Renal cortex interstitium (tissue), 11 donors: ENCODE measurements around the gene NAA30. TPM values are rescaled to one million over a fixed set of nuclear protein-coding genes. Genes with fewer than 3 reads are reported as not detected.

Experiments used
- DNase-seq, 11 donors: peaks; one replicate each; pipeline ENCODE4 v3.0.0-alpha.2; 2013; ENCODE audit warnings: low read depth in 9 of 11, low spot score in 4 of 11; ENCODE audit errors: extremely low read depth in 1 of 11
- polyA plus RNA-seq, 3 donors: library from polyadenylated mRNA; unstranded; fragments of 120-200 nt; gene quantifications; one replicate each; pipeline ENCODE4 v1.2.1, GENCODE V29; 2013; ENCODE audit not compliant: insufficient read length in 3 of 3

The NAA30 gene
- polyA plus RNA-seq, 3 donors, result 26.7 to 33.3 (median 31.2) TPM

DNA sequence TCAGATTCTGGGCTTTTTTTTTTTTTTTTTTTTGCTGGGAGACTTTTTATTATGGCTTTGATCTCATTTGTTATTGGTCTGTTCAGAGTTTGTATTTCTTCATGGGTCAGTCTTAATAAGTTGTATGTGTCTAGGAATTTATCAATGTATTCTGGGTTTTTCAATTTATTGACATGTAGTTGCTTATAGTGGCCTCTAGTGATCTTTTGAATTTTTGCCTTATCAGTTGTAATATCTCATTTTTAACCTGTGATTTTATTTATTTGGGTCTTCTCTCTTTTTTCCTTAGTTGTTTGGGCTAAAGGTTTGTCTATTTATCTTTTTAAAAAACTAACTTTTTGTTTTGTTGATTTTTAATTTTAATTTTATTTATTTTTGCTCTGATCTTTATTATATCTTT lies 45.5 kb downstream of the NAA30 start:
- no peak for DNase-seq

- DNase-seq, result no peak
These were observed 71.5 kb downstream of the NAA30 start for GRCh38 chr14:57461777-57462320.

DNA sequence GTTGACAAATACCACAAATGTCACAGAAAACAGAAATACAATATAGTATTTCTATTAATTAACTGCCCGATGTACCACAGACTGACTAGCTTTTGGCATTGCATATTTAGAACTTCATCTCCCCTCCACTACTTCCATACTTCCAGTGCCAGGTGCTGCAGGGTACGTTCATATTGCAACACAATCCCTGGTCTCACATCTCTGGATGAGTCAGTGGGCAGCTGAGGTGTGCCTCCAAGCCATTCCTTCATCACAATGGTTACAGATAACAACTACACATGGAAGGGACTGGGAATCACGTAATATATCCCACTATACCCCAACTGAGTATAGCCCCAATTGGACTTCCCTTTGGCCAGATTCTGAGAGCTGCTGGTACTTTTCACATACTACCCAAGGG lies 72.2 kb downstream of the NAA30 start:
- DNase-seq, result no peak

DNA sequence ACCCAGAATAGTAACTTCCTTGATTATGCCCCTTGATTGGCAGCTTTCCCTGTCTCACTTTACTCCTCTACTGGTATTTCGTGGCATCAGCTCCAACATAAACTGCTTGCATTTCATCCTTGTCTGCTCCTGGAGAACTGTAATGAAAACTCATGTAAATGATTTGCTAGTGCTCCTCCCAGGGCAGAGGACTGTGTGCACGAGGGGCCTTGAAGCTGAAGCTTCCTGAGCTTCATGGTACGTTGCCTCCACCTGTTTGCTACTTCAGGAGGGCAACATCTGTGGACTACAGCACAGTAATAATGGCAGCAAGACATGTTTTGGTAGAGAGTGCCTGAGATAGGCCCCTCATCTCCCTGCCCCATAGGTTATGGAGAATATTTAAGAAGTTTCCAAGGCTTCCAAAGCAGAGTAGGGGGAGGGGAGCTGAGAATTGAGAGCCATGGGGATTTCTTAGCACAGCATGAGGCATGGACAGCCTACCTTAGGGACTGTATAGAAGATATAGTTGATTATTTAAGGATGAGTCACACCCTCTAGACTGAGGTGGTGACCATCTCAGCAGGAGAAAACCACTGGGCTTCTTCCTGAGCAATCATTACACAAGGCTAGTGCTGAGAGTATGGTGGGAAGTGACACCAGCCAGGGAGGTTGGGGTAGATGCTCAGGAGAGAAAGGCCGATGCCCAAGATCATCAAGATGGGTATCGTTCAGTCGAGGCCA lies 73.8 kb downstream of the NAA30 start:
- DNase-seq, result peak in 9 of 11 donors; percentile 5 to 46 (median 12)

Other genes starting within 250 kb of the NAA30 start
- 10 to 100 TPM; 60.4 to 66.9 (median 62.8) TPM for gene EXOC5, start 121.7 kb upstream of the NAA30 start, polyA plus RNA-seq
- 10 to 100 TPM; 51.2 to 63.0 (median 56.5) TPM for gene AP5M1, start 121.6 kb upstream of the NAA30 start, polyA plus RNA-seq
- 100 to 1,000 TPM; 200 to 506 (median 241) TPM for gene CCDC198, start 103.3 kb downstream of the NAA30 start, polyA plus RNA-seq